DMS153 treated with DMSO at 0.1 percent for 48 hours (cell line): ENCODE data around the gene NPIPA5.
"Not testable (repeated sequence)": the region's sequence is repeated elsewhere in the genome, so short reads cannot be mapped to it uniquely, and the experiment has no call there.

Source experiments
- DNase-seq: peaks from one replicate; lab custom pipeline; 2025; ENCODE audit not compliant: unreplicated experiment; lab: John Stamatoyannopoulos, UW

The NPIPA5 gene

DNA sequence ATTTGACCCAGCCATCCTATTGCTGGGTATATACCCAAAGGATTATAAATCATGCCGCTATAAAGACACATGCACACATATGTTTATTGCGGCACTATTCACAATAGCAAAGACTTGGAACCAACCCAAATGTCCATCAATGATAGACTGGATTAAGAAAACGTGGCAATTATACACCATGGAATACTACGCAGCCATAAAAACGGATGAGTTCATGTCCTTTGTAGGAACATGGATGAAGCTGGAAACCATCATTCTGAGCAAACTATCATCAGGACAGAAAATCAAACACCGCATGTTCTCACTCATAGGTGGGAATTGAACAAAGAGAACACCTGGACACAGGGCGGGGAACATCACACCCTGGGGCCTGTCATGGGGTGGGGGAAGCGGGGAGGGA lies 14.9 kb upstream of the NPIPA5 start:
- not testable (repeated sequence) for DNase-seq

DNA sequence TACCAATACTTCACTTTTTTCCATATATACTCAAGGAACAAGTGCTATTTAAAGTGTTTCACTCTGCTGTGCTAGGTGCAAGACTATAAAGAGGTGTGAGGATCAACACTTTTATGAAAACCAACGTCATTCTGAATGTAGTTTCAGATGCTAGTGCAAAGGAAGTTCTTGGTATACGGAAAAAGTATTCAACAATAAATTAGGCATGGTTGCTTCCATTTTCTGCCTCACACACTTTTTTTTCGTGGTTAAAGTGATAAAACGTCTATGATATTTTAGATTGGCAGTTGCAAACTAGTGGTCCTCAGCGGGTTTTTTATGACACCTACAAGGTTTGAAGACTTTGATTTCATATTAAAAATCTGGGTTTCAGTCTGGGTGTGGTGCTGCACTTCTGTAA lies 11.8 kb upstream of the NPIPA5 start:
- DNase-seq: not testable (repeated sequence)

DNA sequence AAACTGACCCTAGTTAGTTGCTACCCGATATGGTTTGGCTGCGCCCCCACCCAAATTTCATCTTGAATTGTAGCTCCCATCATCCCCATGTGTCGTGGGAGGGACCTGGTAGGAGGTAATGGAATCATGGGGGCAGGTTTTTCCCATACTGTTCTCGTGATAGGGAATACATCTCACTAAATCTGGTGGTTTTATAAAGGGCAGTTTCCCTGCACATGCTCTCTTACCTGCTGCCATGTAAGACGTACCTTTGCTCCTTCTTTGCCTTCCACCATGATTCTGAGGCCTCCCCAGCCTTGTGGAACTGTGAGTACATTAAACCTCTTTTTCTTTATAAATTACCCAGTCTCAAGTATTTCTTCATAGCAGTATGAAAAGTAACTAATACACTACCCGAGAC lies 10.0 kb upstream of the NPIPA5 start:
- not testable (repeated sequence) for DNase-seq

DNA sequence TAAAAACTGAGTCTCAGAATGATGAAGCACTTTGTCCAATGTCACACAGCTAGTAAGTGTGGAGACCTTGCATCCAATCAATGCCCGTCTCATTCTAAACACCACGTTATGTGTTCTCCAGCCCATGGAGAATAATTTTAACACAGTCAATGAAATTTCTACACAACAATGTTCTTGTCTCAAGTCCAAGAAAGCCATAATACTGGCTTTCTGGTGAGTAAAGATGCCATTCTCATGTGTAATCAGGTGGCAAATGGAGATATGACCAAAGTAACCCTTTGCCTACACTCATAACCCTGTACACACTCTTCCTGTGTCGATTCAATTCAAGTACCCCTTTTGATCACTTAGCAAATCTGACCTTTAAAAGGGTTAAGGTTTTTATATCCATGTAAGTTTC lies 4.7 kb upstream of the NPIPA5 start:
- DNase-seq: not testable (repeated sequence)

DNA sequence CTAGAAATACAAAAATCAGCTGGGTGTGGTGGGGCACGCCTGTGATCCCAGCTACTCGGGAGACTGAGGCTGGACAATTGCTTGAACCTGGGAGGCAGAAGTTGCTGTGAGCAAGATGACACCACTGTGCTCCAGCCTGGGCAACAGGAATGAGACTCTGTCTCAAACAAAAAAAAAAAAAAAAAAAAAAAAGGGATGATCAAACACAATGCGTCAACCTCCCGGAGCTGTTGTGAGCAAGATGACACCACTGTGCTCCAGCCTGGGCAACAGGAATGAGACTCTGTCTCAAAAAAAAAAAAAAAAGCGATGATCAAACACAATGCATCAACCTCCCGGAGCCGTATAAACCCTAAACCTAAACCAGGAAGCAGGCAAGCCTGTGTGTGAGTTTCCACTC lies 20.6 kb downstream of the NPIPA5 start:
- DNase-seq: not testable (repeated sequence)

DNA sequence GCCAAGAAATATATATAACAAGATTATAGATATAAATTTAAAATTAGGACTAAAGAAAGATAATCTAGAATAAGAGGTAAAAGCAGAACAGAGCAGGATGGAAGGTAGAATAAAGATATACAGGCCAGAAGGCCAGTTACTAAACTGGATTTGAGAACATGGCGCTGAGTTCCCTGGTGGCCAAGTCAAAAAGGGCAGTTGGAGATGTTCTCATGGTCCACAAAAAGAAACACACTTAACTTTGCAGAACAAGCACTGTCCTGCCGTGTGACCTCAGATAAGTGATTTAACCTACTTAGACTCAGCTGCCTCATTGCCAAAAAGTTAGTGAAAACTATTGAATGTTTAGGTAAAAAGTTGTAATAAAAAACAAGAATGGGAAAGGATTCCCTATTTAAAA lies 23.2 kb downstream of the NPIPA5 start:
- DNase-seq: not testable (repeated sequence)

DNA sequence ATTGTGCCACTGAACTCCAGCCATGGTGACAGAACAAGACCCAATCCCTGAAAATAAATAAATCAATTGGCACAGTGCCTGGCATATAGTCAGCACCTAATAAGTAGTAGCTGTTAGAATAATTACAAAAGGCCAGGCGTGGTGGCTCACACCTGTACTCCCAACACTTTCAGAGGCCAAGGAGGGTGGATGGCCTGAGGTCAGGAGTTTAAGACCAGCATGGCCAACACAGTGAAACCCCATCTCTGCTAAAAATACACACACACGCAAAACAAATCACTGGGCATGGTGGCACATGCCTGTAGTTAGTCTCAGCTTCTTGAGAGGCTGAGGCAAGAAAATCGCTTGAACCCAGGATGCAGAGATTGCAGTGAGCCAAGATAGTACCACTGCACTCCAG lies 25.2 kb downstream of the NPIPA5 start:
- not testable (repeated sequence) for DNase-seq

DNA sequence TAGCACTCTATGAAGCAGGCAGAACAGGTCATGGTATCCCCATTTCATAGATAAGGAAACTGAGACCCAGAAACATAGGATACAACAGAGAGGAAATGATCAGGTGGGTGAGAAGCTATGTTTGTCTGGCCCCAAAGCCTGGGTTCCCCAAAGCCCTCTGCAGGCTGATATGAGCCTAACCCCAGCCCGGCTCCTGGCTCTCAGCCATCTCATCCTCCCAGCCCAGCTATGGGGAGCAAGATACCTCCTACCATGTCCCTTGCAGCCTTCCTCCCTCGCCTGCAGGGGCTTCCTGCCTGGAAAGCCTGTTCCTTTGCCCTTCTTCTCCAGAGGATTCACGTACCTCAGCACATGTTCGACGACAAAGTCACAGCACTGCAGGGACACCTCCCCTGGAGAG lies 26.3 kb downstream of the NPIPA5 start:
- DNase-seq: not testable (repeated sequence)

DNA sequence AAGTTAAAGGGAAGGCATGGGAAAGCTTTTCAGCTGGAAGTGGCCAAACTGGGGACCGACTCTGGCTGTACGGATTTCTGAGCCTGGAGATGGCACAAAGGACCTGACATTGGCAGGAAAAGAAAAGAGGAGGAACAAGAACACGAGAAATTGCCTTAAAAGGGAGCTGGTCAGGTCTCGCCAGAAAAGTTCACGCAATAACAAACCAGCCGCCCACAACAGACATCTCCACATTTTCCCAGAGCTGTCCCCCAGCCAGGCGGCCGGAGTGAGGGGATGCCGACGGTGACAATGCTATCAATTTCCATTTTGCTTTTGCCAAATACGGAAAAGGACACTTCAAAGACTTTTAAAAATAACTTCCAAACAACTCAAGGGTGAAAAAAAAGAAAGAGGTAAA lies 26.8 kb downstream of the NPIPA5 start:
- DNase-seq: not testable (repeated sequence)

DNA sequence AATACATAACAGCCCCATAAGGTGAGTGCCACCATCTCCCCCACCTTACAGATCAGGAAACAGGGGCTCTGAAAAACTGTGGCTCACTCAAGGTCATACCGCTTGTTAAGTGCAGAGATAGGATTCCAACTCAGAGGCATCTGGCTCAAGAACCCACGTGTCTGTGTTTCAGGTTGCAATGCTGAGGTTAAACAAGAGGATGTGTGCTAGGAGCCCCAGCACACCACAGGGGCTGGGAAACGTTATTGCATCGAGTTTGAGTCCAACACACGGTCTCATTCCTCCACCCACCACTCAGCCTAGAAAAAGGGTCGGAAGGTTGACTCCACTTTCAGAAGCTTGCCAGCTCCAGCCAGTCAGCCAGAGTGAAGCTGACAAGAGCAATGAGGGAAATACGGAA lies 29.4 kb downstream of the NPIPA5 start:
- not testable (repeated sequence) for DNase-seq

DNA sequence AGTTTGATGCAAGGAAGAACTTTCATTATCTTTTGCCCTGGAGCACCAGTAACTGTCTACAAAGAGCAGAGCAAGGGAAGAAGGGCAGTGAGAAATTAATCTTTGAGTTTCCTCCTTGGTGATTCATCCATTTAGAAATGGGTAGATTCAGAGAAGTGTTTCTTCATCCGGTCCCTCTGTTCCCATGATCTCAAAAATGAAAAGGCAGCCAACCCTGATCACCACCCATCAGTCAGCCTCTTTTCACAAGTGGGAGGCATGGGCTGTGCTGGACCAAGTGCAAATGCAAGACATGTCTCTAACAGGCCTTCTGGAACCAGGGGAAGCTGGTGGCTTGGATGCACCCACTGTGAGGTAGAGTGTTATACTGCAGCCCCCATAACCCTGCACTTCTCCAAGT lies 35.8 kb downstream of the NPIPA5 start:
- not testable (repeated sequence) for DNase-seq

DNA sequence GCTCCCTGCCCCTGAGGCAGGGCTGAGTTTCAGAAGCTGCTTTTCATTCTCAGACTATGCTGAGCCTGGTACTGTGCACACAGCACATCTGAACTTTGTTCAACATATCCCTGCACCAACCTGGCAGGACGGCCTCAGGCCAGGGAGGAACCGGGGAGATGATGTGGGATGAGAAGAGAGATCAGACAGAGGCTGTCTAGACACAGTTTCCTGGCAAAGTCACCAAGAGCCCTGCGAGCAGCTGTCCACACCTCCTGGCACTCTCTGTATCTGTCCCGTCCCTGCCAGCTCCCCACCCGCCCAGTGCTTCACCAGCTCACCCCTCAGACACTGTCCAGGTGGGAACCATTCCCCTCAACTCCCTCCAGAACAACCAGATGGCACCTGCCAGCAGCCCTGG lies 39.1 kb downstream of the NPIPA5 start:
- DNase-seq: not testable (repeated sequence)

DNA sequence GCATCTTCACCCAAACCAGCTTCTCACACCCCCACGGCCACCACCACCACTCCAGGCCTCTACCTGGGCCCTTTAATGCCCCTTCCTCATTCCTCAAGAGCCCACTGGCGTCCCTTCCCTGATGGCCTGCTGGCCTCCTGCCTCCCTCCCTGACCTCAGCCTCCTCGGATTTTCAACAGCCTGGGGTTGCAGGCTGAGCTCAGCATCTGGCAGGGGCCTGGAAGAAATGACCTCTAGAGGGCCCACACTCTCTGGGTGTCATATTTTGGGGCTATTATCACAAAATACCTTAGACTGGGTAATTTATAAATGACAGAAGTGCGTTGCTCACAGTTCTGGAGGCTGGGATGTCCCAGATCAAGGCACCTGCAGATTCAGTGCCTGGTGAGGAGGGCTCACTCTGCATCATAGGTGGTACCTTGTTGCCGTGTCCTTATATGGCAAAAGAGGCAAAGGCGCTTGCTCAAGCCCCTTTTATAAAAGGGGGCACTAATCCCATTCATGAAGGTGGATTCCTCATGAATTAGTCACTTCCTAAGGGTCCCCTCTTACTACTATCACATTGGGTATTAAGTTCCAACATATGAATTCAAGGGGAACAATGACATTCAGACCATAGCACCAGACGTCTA lies 40.0 kb downstream of the NPIPA5 start:
- not testable (repeated sequence) for DNase-seq

DNA sequence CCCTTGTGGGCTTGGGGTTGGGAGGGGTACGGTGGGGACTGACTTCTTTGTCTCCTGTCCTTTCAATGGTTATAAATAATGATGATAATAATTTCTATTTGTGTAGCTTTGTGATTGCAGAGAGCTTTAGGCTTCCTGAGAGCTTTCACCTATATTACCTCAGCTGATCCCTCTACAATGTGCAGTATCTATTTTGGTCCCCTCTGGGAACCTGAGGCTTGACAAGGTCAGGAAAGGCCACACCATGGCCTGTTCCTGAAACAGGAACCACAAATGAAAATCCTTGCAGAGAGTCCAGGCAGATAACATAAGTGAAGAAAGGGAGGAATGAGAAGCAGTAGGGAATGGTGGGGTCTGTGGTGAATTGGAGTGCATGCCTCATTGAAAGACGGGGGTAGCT lies 42.5 kb downstream of the NPIPA5 start:
- not testable (repeated sequence) for DNase-seq

DNA sequence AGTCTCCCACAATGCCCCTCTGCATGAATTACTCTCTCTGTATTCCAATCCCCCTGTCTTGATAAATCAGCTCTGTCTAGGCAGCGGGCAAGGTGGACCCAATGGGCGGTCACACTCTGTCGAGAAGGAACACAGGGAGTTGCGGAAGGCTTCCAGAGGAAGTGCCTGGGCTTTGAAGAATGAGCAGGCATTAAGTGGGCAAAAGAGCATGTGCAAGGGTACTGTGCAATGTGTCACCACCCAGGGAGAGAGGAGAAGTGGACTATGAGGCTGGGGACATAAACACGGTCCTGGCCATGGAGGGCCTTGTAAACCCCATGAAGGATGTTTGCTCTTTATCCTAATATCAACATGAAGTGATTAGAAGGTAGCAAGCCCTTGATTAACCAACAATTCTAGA lies 44.1 kb downstream of the NPIPA5 start:
- not testable (repeated sequence) for DNase-seq

DNA sequence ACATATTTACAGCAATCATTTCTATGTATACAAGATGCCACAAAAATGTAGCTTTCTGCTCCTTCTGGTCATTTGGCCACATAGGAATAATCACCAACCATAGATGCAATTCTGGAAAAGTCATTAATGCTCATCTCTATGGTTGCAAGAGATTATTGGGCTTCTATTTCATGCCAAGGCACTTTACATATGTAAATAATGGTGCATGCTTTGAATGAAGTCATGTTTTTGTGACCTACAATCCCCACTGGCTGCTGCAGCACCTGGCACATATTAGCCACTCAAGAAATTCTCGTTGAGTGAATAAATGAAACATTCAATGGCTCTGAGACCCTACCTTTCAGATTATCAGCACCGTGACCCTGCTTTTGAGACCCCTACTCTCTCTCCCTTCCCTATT lies 47.1 kb downstream of the NPIPA5 start:
- not testable (repeated sequence) for DNase-seq

DNA sequence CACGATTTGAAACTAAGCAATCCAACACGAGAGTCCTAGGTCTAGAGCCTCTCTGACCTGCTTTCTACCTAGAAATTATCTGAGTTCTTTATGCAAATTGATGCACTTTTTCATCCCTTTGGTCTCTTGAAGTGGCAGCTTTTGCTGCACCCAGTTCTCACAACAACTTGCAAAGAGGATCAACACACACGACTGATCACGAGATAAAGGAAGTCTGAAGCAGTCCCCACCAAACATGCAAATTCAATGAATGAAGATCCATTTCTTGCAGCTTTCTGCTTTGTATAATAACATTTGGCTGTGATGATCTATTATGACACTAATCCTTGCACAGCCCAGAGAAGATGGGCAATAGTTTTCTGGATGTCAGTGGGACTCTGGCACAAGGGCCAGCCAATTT lies 53.1 kb downstream of the NPIPA5 start:
- DNase-seq: not testable (repeated sequence)

DNA sequence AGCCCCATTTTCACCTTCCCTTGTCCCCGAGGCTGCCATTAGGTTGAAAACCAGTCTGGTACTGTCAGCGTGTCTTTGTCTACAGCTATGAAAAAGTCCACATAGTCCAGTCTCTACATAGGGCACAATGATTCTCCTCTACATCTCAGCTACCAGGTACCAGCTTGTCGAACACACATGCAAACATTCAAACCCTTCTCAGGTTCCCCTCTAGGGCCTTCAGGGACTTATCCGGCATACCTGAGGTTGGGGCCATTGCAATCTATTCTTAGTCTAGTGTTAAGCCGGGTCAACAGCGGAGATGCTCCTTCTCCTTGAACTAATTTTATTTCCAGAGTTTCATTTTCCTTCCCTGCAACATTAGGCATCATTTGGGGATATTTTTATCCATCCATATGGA lies 54.7 kb downstream of the NPIPA5 start:
- DNase-seq: not testable (repeated sequence)

DNA sequence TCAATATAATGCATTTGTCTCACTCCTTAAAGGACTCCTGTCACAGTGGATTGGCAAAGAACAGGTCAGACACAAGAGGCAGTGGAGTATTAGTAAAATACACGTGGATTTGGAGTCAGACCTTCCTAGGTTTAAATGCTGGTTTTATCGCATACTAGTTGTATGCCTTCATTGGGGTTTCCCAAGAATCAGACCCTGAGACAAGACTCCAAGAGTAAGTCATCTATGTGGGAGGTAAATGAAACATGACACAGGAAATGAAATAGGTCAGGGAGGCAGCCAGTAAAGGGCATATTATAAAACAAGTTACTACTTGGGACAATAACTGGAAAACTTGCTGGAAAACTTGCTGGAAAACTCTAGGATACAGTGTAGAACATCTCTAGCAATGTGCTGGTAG lies 56.9 kb downstream of the NPIPA5 start:
- not testable (repeated sequence) for DNase-seq

DNA sequence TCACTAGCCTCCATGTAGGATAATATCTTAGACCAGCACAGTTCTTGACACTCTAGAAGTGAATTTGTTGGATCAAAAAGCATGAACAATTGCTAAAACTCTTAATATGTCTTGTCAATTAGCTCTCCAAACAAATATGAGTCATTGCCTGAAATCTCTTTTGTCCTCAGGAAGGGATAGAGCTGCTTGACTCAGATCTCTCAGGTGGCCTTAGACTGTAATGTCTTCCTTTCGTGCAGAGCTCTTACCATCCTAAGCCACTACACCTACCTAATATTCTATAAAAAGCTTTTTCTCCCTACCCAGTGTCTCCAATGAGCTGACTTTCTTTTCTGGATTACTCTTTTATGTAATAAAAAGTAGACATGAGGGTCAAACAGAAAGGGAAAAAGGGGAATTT lies 63.5 kb downstream of the NPIPA5 start:
- DNase-seq: not testable (repeated sequence)
